Measurements from ENCODE around the gene SLX9. TPM values are rescaled to one million over a fixed set of nuclear protein-coding genes. Genes with fewer than 3 reads are reported as not detected.

Gene SLX9
- total RNA-seq, 4 donors from 2014 or later, result 20.8 to 59.3 (median 27.6) TPM

GRCh38 chr21:44917446-44918106, 22.3 kb upstream of the SLX9 start:
- Histone ChIP-seq H3K27ac (replicated peaks in 1 of 4) (no peak overlapping the region), H3K9me3 (no peaks in the 10 kb centered on the region), H3K36me3 (no peaks in the 10 kb centered on the region), H3K27me3 (peaks cover 0 to 25% (median 0%) of the 10 kb centered on the region in 4 donors), H3K4me3 (no peak overlapping the region), H3K4me1 (peaks cover 0 to 18% (median 7%) of the 10 kb centered on the region in 4 donors)
- intact Hi-C loops (cut with DNase I), result no loop called here
- TF ChIP-seq CTCF (IDR thresholded peaks at IDR 0.05) (no peak), POLR2A (IDR thresholded peaks at IDR 0.05; ENCODE audit: low read depth) (no peak), POLR2AphosphoS5 (IDR thresholded peaks at IDR 0.05) (no peak), EP300 (IDR thresholded peaks at IDR 0.05) (no peak)
- no peak for DNase-seq (ENCODE audit: extremely low spot score)
- 88% methylated on average over 14 of the region's 15 CpGs for WGBS

GRCh38 chr21:44918107-44918470, 21.7 kb upstream of the SLX9 start:
- intact Hi-C loops (cut with DNase I), result no loop called here
- H3K4me1 ChIP-seq, result peaks cover 0 to 17% (median 7%) of the 10 kb centered on the region in 4 donors
- WGBS, result 90% methylated on average over 6 of the region's 12 CpGs
- H3K9me3 ChIP-seq, result no peaks in the 10 kb centered on the region
- TF ChIP-seq EP300 (IDR thresholded peaks at IDR 0.05) (no peak), POLR2A (IDR thresholded peaks at IDR 0.05; ENCODE audit: low read depth) (no peak), POLR2AphosphoS5 (IDR thresholded peaks at IDR 0.05) (no peak), CTCF (IDR thresholded peaks at IDR 0.05) (no peak)
- no peak for DNase-seq (ENCODE audit: extremely low spot score)
- H3K27ac ChIP-seq (replicated peaks in 1 of 4), result no peak overlapping the region
- no peaks in the 10 kb centered on the region for H3K36me3 ChIP-seq
- peaks cover 0 to 28% (median 0%) of the 10 kb centered on the region in 4 donors for H3K27me3 ChIP-seq
- no peak overlapping the region for H3K4me3 ChIP-seq

GRCh38 chr21:44918581-44919033, 21.2 kb upstream of the SLX9 start:
- intact Hi-C loops (cut with DNase I), result no loop called here
- Histone ChIP-seq H3K27me3 (peaks cover 0 to 32% (median 0%) of the 10 kb centered on the region in 4 donors), H3K4me1 (peaks cover 0 to 12% (median 5%) of the 10 kb centered on the region in 4 donors), H3K4me3 (no peak overlapping the region), H3K36me3 (no peaks in the 10 kb centered on the region), H3K27ac (replicated peaks in 1 of 4) (no peak overlapping the region), H3K9me3 (no peaks in the 10 kb centered on the region)
- WGBS, result 83% methylated on average over 2 of the region's 13 CpGs
- TF ChIP-seq POLR2AphosphoS5 (IDR thresholded peaks at IDR 0.05) (no peak), CTCF (IDR thresholded peaks at IDR 0.05) (no peak), POLR2A (IDR thresholded peaks at IDR 0.05; ENCODE audit: low read depth) (no peak), EP300 (IDR thresholded peaks at IDR 0.05) (no peak)
- DNase-seq (ENCODE audit: extremely low spot score), result no peak

GRCh38 chr21:44919111-44919912, 20.5 kb upstream of the SLX9 start:
- Histone ChIP-seq H3K36me3 (no peaks in the 10 kb centered on the region), H3K4me3 (peak overlapping the region; percentile 37 to 49 (median 38)), H3K4me1 (peaks cover 0 to 10% (median 1%) of the 10 kb centered on the region in 4 donors), H3K9me3 (no peaks in the 10 kb centered on the region), H3K27me3 (peaks cover 0 to 32% (median 0%) of the 10 kb centered on the region in 4 donors), H3K27ac (replicated peaks in 1 of 4) (no peak overlapping the region)
- TF ChIP-seq EP300 (IDR thresholded peaks at IDR 0.05) (no peak), CTCF (IDR thresholded peaks at IDR 0.05) (no peak), POLR2AphosphoS5 (IDR thresholded peaks at IDR 0.05) (no peak), POLR2A (IDR thresholded peaks at IDR 0.05; ENCODE audit: low read depth) (no peak)
- 67% methylated on average over 15 of the region's 26 CpGs for WGBS
- DNase-seq (ENCODE audit: extremely low spot score), result no peak
- intact Hi-C loops (cut with DNase I), result no loop called here

Measured in esophagus muscularis mucosa (tissue), 4 donors.